Measurements from ENCODE around the gene PTN. TPM values are rescaled to one million over a fixed set of nuclear protein-coding genes. Genes with fewer than 3 reads are reported as not detected.

Gene PTN
- polyA plus RNA-seq, 4 donors, result 111 to 277 (median 148) TPM

DNA sequence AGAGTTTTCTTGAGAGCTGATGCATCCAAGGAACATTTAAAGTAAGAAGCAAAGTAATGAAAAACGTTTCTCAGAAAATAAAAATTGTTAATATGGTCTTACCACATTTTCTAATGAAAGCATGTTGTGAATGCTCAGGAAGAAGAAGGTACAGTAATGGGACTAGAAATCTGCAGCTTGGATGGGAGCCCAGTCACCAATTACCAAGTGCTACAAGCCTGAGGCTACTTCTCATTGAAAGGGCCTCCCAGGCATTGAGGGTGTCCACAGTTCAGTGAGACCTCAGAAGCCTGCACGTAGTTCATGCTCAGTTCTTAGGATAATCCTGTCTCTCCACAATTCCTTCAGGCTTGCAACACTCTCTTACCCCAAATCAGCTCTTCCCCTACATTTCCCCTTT, 17.6 kb downstream of the PTN start:
- DNase-seq (ENCODE audit: low read depth in 4 of 4, low spot score in 3 of 4), result no peak

DNA sequence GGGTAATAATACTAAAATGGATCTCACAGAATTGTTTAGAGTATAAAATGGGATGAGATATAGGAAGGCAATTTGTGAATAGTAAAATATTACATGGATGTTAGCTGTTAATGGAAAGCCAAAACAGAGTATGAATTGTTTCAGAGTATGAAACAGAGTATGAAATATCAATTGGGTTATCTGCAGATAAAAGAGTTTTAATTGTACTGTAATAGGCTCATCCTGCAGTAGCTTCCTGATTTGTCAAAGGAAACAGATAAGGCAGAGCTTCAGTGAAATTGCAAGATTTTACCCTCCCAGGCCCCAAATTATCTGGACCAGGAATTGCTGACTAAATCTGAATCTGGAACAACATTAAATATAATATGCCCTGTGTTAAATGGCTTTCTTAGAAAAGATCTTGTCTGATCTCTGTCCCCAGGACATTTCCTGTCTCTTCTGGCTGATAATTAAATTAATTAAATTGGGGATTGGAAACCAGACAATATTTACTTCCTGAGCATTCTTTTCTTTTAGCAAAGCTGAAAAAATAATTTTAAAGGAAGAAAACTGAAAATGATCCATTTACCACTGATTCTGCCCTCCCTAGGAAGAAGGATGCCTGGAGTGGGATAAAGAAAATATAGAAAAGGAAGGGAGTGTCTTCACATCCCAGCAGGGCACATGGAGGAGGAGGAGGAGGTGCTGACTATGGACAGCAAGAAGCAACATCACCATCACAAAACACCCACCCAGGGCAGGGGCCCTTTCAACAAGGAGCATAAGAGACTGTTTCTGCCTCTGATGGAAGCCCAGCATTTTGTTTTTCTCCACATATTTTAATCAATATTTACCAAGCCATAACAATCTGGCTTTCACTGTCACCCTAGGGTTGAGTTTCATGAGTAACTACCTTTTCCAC, 18.5 kb downstream of the PTN start:
- DNase-seq (ENCODE audit: low read depth in 4 of 4, low spot score in 3 of 4), result no peak

DNA sequence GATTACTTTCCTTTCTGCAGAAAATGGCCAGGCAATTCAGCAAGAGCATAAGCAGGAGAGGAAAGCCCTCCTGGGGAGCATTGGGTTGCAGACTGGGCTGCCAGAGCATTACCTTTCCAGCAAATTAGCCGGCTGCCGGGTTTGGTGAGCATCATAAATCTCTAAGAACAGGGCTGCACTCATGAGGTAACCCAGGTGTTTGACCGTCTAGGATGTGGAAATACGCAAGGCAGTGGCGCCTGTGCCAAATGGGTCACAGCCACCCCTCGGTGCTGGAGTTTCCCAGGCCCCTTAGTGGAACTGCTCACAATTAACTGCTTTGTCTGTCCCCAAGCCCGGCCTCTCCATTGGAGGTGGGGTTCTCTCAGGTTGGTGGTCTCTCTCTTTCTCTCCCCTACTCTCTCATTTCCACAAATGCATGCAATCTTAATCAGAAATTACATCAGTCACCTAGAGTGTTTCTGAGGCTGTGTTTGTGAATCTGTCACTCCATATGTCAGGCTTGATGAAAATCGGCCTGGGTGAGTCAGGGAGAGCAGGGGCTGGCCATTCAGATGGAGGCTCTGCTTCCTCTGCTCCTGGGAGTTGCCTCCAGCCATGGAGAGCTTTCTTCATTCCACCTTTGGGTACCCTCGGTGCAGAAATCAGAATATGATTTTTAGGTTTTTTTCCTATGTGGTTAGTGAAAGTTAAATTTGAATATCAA, 26.7 kb downstream of the PTN start:
- peak in 1 of 4 donors; percentile 35 for DNase-seq (ENCODE audit: low read depth in 4 of 4, low spot score in 3 of 4)

DNA sequence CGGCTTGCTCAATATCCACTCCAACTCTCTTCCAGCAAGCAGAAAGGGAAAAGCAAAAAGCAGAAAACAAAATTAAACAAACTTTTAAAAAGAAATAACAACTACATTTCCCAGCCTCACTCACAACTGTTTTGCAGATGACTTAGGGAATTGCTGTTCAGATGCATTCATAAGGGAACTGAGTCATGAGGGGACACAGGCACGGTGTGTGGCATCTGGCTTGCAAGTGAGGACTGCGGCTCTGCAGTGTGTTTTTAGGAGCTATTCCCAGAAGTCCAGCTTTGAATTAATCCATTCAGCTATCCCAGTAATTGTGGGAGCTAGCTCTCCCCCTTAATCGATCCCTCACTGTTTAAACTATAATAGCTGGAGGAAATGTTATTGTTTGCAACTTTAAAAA, 30.3 kb downstream of the PTN start:
- no peak for DNase-seq (ENCODE audit: low read depth in 4 of 4, low spot score in 3 of 4)

DNA sequence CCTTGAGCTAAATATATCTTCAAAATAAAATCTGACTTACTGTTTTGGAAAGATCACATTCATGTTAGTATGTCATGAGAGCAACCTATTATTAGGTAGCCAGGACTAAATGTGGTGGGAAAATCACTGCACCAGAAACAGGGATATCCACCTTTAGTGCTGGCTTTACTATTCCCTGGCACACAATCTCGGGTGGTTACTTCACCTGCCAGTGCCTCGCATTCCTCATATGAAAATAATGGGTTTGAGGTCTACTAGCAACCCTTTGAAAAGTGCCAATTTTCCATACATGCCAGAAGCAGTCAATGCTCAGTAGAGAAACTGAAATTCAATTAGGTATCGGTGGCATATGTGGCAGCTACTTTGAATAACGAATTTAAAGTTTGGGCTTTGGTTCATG, 36.8 kb downstream of the PTN start:
- no peak for DNase-seq (ENCODE audit: low read depth in 4 of 4, low spot score in 3 of 4)

DNA sequence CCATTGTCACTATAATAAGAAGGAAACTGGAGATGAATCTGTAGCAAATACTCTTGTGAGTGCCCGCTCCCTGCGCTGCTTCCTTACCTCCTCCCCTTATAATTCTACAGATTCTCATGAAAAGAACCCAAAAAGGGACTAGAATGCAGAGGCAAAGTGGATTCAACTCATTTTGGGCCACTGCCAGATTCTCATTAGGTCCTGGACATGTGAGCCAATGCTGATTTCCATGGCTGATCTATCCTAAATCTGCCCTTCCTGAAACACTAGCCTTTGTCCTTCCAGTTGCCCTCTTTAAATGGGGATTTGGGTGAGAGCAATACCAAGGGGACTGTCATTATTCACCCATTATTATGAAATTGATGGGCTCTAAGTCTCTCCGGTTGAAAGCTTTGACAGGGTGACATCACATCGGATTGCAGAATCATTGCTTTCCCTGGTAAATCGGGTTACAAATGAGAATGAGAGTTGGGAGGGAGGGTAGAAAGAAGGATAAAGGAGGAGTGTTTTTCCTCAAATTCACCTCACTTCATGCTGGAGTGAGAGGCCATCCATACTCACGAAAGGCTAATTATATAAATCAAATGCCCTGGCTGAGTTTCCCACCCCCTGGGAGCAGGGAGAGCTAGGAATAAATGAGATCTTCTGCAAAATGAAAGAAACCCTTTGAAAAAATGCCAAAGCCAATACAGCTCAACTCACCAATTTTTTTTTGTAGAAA, 37.5 kb downstream of the PTN start:
- no peak for DNase-seq (ENCODE audit: low read depth in 4 of 4, low spot score in 3 of 4)

DNA sequence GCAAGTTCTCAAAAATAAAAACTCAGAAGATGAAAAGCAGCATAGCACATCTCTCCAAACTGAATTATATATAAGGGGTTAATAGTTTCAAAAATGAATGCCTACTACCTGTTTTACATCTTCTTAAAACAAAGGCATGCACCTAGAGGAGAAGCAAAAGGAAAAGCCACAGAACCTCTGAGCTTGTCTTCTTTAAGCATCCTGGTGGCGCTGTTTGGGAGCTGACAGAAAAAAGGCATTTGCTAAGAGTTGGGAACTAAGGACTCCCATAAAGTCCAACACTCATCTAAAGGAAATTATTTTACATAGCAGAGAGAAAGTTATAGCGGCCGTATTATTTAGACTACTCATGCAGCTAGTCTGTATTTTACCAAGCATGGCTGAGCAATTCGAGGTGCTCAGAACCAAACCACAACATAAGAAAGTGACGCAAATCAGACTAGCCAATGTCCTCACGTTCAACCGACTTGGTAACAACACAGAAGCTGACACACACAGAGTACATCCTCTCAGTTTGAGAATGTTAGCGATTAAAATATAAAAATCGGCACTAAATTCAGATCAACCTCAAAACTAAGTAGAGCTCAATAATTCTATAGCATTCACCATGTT, 38.8 kb downstream of the PTN start:
- no peak for DNase-seq (ENCODE audit: low read depth in 4 of 4, low spot score in 3 of 4)

DNA sequence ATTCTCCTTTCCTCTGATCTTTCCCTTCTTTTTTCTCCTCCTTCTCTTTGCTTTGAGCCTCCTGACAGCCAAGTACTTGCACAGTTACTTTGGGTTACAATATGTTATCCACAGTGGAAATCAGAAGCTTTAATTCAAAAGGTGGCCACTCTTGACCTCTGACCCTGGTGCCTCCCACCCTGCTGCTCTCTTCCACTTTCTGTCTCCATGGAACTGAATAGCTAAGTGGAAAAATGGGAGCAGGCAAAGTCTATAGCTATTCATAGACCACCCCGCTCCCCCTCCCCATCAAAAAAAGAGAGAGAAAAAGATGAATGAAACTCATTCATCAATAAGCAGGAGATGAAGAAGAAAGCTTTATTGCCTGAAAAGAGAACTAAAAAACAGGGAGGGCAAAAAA, 39.4 kb downstream of the PTN start:
- DNase-seq (ENCODE audit: low read depth in 4 of 4, low spot score in 3 of 4), result no peak

DNA sequence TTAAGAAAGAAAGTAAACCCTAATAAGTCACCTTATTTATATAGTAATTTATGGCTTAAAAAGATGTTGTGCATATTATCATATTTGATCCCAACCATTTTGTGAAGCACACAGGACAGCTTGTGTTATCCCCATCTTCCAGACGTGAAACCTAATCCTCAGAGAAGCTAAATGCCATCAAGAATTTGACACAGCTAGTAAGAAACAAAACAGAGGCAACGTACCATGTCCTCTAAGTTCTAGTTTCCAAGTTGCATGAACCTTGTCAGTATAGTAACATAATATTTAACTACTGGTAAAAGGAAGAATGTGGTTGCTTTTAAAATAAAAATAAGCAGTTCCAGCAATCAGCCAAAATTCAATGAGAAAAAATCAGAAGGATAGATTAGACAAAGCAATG, 41.5 kb downstream of the PTN start:
- DNase-seq (ENCODE audit: low read depth in 4 of 4, low spot score in 3 of 4), result no peak

DNA sequence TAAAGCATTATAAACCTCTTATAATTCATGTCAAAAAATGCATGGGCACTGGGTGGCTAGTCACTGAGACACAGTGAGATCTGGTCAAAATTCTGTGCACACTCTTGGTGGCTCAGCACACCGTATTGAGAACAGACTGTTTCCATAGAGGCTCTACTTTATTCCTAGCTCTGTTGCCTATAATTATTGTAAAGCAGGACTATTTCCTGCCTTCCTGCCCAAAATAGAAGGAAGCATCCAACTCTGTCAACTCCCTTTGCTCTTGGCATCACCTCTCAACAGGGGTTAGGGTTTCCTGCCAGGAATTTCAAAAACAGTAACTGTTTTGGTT, 45.1 kb downstream of the PTN start:
- DNase-seq (ENCODE audit: low read depth in 4 of 4, low spot score in 3 of 4), result no peak

DNA sequence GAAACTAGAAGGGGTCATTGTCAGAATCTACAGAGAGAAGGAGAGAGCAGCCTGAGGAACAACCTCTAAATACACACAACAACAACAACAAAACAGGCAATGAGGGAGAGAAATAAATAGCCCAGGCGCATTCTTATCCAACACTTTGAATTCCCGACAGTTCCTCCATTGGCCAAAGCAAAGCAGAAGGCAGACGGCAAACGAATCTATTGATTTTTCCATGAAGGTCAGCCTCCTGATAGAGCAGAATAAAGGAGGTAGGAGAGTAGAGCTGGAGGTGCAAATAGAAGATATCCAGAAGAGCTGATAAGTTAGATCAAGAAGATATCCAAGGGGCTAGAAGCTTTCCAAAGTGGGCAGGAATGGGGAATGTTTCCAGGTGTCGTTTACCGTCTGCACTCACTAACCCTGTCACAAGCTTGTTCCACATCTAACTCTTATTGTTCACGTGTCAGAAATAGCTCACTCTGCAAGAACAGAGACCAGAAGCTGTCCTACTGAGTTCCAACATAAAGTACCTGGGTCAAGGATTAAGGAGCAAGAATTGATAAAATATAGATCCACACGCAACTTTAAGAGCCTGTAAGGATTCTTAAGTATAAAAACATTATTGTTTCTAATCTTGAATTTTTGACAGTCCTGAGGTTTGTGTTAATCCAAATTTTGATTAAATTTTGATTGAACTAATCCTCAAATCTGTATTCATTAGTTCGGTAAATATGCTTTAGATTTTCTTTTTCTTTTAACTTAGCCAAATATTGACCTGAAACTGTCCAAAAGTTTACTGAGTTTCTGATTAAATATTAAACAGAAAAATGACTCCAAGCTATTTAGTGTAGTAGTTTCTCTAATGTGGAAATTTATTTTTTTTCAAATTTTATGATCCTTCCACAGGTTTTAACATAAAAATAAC, 45.7 kb downstream of the PTN start:
- no peak for DNase-seq (ENCODE audit: low read depth in 4 of 4, low spot score in 3 of 4)

DNA sequence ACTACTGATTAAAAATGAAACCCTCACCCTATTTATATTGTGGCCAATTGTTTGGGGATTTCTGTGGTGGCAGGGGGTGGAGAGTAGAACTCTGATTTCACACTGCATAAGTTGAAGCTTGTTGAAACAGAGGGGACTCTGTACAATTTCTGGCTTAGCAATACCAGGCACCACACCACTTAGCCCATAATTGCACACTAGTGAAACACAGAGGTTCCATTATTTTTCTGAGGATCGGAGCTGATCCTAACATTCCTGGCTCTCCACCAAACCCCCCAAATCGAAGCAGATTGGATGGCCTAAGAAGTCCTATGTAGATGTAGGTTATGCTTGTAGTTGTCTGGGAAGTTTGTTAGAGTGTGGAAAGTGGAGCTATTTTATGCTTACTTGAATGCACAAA, 47.0 kb downstream of the PTN start:
- no peak for DNase-seq (ENCODE audit: low read depth in 4 of 4, low spot score in 3 of 4)

DNA sequence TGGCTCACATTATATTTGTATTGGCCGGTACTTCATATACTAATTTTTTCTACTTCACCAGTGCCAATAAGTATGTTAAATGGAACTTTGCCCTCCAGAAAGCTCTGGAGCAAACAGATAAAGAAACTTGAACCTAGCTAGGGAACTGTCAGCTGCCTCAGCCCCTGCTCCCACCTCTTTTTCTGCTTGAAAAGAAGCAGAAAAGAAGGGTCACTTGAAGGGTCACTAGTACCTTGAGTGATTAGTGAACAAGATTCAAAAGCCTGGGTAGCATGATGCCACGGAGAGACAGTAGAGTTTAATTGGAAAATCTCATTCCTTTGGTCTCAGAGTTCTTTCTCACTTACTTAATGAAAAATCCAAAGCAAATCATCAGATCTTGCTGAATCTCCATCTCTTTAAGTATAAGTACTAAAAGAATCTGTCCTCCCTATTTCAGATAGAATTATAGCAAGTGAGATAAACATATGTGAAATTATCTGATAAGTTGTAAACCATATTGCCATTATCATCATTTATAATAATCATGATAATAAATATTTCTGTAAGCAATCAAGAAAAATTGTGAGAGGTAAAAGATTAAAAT, 47.7 kb downstream of the PTN start:
- no peak for DNase-seq (ENCODE audit: low read depth in 4 of 4, low spot score in 3 of 4)

DNA sequence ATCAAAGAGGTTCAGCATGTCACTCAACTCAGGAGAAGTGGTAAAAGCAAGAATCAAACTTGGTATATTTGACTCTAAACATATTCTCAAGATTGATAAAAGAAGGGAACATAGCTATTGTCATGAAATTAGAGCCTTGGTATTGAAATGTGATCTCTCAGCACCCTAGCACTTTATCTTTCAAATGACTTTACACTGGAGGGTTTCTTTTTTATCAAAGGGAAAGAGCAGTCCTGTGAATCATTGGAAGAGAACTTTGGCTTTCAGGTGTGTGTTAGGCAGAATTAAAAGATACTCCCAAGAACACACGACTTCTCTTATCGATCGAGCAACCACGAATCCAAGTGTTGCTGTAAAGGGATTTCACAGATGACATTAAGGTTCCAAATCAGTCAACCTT, 54.4 kb downstream of the PTN start:
- DNase-seq (ENCODE audit: low read depth in 4 of 4, low spot score in 3 of 4), result no peak

DNA sequence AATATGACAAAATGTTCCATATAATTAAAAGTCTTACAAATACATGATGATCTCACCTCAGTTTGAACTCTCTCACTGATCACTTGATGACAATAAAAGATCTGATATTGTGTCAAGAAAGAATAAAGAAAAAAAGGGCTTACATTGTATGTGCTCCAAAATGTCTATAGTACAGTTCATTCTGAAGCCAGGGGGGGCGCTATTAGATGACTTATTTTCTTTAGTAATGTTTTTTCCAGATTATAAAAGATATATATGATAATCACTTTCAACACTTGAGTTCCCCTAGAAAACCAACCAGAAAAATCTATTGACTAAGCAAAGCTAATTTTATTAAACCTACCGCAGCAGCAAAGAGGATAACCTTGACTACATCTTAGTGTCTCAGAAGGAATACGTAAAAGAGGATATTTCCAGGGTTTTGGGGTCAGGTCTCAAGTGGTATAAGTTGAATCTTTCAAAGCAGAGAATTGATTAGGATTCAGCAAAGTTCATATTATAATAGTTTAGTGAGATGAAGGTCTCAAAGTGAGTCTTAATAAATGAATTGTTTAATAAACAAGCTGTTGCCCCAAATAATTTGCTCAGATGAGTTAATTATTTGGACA, 55.8 kb downstream of the PTN start:
- DNase-seq (ENCODE audit: low read depth in 4 of 4, low spot score in 3 of 4), result no peak

DNA sequence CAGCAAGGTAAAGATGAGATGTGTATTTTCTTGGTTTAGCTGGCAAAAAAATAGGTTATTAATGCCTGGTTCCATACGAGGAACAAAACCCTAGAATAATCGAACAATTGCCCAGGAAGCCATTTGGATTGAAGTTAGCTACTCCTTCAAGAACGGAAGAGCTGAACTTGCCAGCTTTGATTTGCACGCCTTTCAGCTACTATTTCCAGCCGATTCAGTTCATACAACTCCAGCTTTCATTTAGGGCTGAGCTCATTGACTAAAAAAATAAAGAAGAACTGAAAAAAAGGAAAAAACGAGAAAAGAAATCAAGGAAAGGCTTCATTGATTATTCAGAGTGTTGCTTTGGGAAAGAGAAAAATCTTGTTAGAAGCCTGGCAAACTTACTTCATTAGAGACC, 60.4 kb downstream of the PTN start:
- DNase-seq (ENCODE audit: low read depth in 4 of 4, low spot score in 3 of 4), result no peak

DNA sequence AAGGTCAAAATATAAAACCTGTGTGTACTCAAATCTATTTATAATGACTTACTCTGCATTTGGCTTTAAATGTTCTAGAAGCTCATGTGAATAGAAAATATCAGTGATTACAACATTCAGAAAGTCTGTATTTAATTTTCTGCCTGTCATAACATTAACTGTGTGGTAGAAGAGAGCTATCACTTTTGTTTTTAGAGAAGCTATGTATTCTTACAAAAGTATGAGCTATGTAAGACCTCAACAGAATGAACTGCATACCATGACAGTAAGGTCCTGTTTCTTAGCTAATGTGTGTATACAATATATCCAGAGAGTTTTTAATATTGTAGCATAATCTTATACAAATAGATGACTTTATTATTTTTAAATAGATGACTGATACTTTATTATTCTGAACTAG, 61.5 kb downstream of the PTN start:
- no peak for DNase-seq (ENCODE audit: low read depth in 4 of 4, low spot score in 3 of 4)

DNA sequence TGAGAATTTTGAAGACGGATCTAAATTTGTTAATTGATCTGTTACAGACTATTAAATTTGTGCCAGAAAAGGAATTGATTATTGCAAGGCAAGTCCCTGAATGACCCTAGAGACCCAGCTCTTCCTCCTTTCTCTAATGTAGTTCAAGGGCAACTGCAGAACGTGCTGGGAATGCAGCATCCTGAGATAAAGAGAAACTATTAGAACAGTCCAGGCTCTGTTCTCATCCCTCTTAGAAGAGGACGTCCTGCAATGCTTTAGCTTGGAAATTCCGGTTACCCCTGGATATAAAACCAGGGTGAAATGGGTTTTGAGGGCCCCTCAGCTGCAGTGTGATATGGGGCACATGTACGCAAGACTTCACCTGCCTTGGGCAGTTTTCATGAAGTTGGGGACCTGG, 67.3 kb downstream of the PTN start:
- DNase-seq (ENCODE audit: low read depth in 4 of 4, low spot score in 3 of 4), result no peak

DNA sequence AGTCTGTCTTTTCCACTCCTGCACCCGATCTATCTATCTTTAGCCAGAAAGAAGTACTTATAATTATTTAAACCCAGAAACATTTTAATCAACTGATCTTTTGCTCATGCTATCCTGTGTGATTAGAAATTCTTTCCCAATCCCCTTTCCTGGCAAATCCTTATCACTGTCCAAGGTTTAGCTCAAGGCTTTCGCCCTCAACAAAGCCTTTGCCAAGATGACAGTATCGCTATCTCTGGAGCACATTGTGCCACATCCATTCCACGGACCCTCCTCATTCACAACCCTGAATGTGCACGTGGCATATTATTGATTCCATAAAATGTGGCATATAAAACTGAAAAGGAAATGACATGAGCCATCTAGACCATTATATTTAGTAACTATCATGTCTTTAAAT, 71.3 kb downstream of the PTN start:
- no peak for DNase-seq (ENCODE audit: low read depth in 4 of 4, low spot score in 3 of 4)

Data from left renal pelvis (tissue), 4 donors.